Measurements from ENCODE around the gene NSL1. TPM values are rescaled to one million over a fixed set of nuclear protein-coding genes. Genes with fewer than 3 reads are reported as not detected.

Gene NSL1
- total RNA-seq, 1 experiment from 2014 or later, result 36.4 TPM

DNA sequence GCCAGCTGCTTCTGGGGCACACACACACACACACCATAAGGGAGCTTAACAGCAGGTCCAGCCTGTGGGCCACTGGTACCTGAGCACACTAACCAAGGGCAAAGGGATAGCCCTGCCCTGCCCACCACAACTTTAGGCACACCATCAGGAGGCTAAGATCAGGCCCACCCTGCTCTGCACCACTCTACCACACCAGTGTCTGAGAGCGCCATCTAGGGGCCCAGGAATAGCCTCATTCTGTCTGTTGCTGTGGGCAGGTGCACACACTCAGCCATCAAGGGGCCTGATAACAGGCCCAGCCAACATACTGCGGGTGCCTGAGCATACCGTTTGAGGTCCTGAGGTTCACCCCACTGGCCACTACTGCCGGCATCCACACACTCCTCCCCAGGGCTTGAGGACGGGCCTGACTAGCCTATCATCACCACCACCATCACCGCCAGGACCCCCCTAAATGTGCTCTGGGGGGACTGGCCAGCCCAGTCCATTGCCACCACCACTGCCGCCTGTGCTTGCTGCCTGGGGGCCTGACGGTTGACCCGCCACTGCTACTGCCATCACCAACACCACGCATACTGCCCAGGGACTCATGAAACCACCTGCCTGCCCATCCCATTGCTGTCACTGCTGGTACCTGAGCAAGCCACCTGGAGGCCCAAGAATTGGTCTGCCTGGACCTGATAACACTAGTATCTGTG is 31.3 kb downstream of the NSL1 start (continued):
- TF ChIP-seq POLR2AphosphoS5 (IDR thresholded peaks at IDR 0.05; ENCODE audit: low read depth, low read length), result no peak
- no peak for TF ChIP-seq SRF (IDR thresholded peaks at IDR 0.05; ENCODE audit: low read depth)
- TF ChIP-seq, protein P1, sequence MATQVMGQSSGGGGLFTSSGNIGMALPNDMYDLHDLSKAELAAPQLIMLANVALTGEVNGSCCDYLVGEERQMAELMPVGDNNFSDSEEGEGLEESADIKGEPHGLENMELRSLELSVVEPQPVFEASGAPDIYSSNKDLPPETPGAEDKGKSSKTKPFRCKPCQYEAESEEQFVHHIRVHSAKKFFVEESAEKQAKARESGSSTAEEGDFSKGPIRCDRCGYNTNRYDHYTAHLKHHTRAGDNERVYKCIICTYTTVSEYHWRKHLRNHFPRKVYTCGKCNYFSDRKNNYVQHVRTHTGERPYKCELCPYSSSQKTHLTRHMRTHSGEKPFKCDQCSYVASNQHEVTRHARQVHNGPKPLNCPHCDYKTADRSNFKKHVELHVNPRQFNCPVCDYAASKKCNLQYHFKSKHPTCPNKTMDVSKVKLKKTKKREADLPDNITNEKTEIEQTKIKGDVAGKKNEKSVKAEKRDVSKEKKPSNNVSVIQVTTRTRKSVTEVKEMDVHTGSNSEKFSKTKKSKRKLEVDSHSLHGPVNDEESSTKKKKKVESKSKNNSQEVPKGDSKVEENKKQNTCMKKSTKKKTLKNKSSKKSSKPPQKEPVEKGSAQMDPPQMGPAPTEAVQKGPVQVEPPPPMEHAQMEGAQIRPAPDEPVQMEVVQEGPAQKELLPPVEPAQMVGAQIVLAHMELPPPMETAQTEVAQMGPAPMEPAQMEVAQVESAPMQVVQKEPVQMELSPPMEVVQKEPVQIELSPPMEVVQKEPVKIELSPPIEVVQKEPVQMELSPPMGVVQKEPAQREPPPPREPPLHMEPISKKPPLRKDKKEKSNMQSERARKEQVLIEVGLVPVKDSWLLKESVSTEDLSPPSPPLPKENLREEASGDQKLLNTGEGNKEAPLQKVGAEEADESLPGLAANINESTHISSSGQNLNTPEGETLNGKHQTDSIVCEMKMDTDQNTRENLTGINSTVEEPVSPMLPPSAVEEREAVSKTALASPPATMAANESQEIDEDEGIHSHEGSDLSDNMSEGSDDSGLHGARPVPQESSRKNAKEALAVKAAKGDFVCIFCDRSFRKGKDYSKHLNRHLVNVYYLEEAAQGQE (IDR thresholded peaks at IDR 0.05; ENCODE audit: low read depth), result no peak
- TF ChIP-seq SIN3A (IDR thresholded peaks at IDR 0.05; ENCODE audit: low read depth), result no peak

DNA sequence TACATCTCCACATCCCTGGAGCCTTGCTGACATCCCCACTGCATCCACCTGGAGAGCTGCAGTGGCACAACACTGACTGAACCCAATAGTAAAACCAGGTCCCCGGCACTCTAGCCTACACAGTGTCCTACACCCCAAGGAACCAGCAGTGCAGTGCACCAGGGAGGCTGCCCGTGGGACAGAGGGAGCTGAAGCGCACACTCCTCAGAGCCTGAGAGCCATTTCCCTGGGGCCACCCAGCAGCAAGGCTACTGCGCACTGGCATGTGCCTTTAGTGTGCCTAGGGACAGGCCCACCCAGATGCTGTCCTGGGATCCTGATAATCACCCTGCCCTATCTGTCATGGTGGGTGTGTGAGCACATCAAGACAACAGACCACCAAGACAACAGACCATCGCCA is 31.9 kb downstream of the NSL1 start:
- Histone ChIP-seq H3K36me3 (ENCODE audit: control insufficient read depth in 1 of 2, insufficient read depth in 2 of 2, low read length in 2 of 2) (0 out of 4 replicates have a peak, but pooled peaks cover 0 to 4% of the 10 kb centered on the region in 2 experiments), H3K79me2 (ENCODE audit: insufficient read depth, low read length) (peaks cover 47% of the 10 kb centered on the region), H3K4me1 (ENCODE audit: control insufficient read depth in 1 of 2, insufficient read depth in 2 of 2, low read length in 2 of 2) (no peaks in the 10 kb centered on the region), H3K27ac (ENCODE audit: low read depth, low read length) (no peak overlapping the region), H3K9me3 (ENCODE audit: control insufficient read depth in 1 of 2, insufficient read depth in 1 of 2, low read depth in 1 of 2, low read length in 2 of 2) (no peaks in the 10 kb centered on the region), H3K4me2 (ENCODE audit: low read length) (no peak overlapping the region), H3K4me3 (replicated peaks in 1 of 2; ENCODE audit: low read depth in 1 of 2, low read length in 2 of 2) (no peak overlapping the region), H4K20me1 (ENCODE audit: insufficient read depth) (no peaks in the 10 kb centered on the region; the same call in 1 of the 2 replicates), H3K27me3 (ENCODE audit: insufficient read depth, low read length) (no peaks in the 10 kb centered on the region), H2AFZ (ENCODE audit: low read depth, low read length, poor library complexity, severe bottlenecking) (no peak overlapping the region), H3K9me2 (ENCODE audit: insufficient read depth) (no peaks in the 10 kb centered on the region), H3K9ac (ENCODE audit: low read length) (no peak overlapping the region)
- ChIA-PET CTCF (interaction anchor here (0.6 kb wide), 1 partner anchor 10 kb away, joined by 3 read pairs; no protein-coding TSS in a partner anchor), RAD21 (ENCODE audit: low non-redundant PET in 1 of 2, low total read pairs in 2 of 2, uncharacterized antibody in 2 of 2, unreplicated experiment in 2 of 2) (no interaction called here), POLR2A (no interaction called here)
- no peak for DNase-seq (ENCODE audit: low read depth, low spot score)
- ATAC-seq, result peak; percentile 17; the same call in 1 of the 2 replicates
- intact Hi-C loops (cut with micrococcal nuclease), result no loop called here
- no TSS peak for BruUV-seq (replicated peaks)
- TF ChIP-seq JUND (IDR thresholded peaks at IDR 0.05) (no peak), ZNF274 (IDR thresholded peaks at IDR 0.05; ENCODE audit: low read depth, low read length) (no peak), POLR2A (IDR thresholded peaks at IDR 0.05; ENCODE audit: borderline replicate concordance, extremely low read depth, insufficient read depth, insufficient read length) (no peak), SRF (IDR thresholded peaks at IDR 0.05; ENCODE audit: low read depth) (no peak), SIN3A (IDR thresholded peaks at IDR 0.05; ENCODE audit: low read depth) (no peak), ZFX (IDR thresholded peaks at IDR 0.05) (no peak), TCF7L2 (IDR thresholded peaks at IDR 0.05; ENCODE audit: borderline replicate concordance, extremely low read depth, insufficient read depth, insufficient read length) (no peak)
- TF ChIP-seq, protein P2, sequence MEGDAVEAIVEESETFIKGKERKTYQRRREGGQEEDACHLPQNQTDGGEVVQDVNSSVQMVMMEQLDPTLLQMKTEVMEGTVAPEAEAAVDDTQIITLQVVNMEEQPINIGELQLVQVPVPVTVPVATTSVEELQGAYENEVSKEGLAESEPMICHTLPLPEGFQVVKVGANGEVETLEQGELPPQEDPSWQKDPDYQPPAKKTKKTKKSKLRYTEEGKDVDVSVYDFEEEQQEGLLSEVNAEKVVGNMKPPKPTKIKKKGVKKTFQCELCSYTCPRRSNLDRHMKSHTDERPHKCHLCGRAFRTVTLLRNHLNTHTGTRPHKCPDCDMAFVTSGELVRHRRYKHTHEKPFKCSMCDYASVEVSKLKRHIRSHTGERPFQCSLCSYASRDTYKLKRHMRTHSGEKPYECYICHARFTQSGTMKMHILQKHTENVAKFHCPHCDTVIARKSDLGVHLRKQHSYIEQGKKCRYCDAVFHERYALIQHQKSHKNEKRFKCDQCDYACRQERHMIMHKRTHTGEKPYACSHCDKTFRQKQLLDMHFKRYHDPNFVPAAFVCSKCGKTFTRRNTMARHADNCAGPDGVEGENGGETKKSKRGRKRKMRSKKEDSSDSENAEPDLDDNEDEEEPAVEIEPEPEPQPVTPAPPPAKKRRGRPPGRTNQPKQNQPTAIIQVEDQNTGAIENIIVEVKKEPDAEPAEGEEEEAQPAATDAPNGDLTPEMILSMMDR (IDR thresholded peaks at IDR 0.05 in 2 of 3, conservative IDR thresholded peaks at IDR 0.05 in 1 of 3; ENCODE audit: borderline replicate concordance in 1 of 3, insufficient read depth in 1 of 3, low read depth in 2 of 3, low read length in 2 of 3), result no peak
- TF ChIP-seq, protein P1 (IDR thresholded peaks at IDR 0.05; ENCODE audit: low read depth), result no peak
- TF ChIP-seq, protein P3, sequence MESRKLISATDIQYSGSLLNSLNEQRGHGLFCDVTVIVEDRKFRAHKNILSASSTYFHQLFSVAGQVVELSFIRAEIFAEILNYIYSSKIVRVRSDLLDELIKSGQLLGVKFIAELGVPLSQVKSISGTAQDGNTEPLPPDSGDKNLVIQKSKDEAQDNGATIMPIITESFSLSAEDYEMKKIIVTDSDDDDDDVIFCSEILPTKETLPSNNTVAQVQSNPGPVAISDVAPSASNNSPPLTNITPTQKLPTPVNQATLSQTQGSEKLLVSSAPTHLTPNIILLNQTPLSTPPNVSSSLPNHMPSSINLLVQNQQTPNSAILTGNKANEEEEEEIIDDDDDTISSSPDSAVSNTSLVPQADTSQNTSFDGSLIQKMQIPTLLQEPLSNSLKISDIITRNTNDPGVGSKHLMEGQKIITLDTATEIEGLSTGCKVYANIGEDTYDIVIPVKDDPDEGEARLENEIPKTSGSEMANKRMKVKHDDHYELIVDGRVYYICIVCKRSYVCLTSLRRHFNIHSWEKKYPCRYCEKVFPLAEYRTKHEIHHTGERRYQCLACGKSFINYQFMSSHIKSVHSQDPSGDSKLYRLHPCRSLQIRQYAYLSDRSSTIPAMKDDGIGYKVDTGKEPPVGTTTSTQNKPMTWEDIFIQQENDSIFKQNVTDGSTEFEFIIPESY (IDR thresholded peaks at IDR 0.05; ENCODE audit: extremely low read depth, insufficient replicate concordance, low read length), result no peak
